HG03432 (cell line): ENCODE measurements around the gene TAF11L5.
"Not testable (repeated sequence)": the region's sequence is repeated elsewhere in the genome, so short reads cannot be mapped to it uniquely, and the experiment has no call there.

ENCODE experiments used
- ATAC-seq: cut with Tn5 transposase; IDR thresholded peaks from one replicate; pipeline ENCODE4 v1.9.1; 2021; ENCODE audit warnings: mild to moderate bottlenecking, moderate library complexity; ENCODE audit not compliant: unreplicated experiment

Gene TAF11L5

GRCh38 chr5:17524935-17525334 lies at the start of gene TAF11L5:
Gene TAF11L5, plus strand, starts transcription at chr5:17525235.
- ATAC-seq: not testable (repeated sequence)

GRCh38 chr5:17477043-17477442 lies 48.0 kb upstream of the TAF11L5 start:
- no peak for ATAC-seq

- ATAC-seq: no peak
Observed at GRCh38 chr5:17477573-17478265, 47.3 kb upstream of the TAF11L5 start.

DNA sequence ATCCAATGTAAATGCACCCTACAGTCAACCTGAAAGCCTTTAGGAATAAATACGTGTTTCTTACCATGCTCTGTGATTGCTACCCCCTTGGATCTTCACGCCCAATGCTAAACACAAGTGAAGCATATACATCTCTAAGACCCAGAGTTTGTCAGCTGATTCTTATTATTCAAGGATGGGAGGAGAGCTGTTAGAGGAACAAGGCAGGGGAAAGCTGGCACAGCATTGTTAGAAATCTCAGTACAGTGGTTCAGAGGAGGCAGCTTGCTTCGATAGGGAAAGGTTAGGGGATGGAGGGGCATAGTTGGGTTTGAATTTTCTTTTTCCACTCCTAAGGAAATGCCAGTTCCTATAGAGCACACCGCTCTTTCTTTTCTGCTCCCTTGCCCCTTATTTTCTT lies 43.7 kb upstream of the TAF11L5 start:
- no peak for ATAC-seq

DNA sequence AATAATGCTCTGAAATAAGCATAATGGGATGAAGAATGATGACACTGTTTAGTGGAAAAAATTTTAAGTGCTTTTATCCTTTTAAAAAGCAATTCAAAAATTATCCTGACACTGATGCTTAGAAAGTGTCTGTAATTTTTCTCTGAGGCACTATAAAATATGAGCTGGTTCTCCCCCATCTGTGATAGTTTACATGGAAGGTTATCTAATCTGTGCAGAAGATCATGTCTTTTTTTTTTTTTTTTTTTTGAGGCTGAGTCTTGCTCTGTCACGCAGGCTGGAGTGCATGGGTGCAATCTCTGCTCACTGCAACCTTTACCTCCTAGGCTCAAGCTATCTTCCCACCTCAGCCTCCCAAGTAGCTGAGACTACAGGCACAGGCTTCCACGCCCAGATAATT lies 42.2 kb upstream of the TAF11L5 start:
- ATAC-seq: no peak

GRCh38 chr5:17486464-17487173 lies 38.4 kb upstream of the TAF11L5 start:
- ATAC-seq: not testable (repeated sequence)

- ATAC-seq: no peak
Observed at GRCh38 chr5:17487174-17487512, 37.9 kb upstream of the TAF11L5 start.

GRCh38 chr5:17491257-17491656 lies 33.8 kb upstream of the TAF11L5 start:
- ATAC-seq: not testable (repeated sequence)

GRCh38 chr5:17492770-17493169 lies 32.3 kb upstream of the TAF11L5 start:
- no peak for ATAC-seq

DNA sequence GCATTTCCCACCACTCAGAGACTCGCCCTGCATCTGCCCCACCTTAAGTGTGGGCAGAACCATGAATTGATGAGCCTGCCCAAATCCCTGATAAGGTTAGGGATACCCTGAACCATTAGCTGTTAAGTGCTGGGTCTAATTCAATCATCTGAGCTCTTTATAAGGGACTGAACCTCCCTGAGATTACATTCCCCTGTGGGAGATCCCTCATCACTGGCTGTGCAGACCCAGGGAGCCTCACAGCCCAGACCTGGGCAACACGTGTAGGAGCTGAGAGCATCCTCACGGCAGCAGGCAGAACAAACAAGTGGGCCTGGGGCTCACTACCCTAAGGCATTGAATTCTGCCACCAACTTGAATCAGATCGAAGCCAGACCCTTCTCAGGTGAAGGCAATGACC lies 27.6 kb upstream of the TAF11L5 start:
- ATAC-seq: no peak

- not testable (repeated sequence) for ATAC-seq
Observed at GRCh38 chr5:17497931-17498330, 27.1 kb upstream of the TAF11L5 start, which contains the start of gene TAF11L2. Gene TAF11L2, plus strand, starts transcription at chr5:17498231.

- no peak for ATAC-seq
Observed at GRCh38 chr5:17511775-17512325, 13.2 kb upstream of the TAF11L5 start.

GRCh38 chr5:17517526-17517925 lies 7.5 kb upstream of the TAF11L5 start:
- ATAC-seq: not testable (repeated sequence)

DNA sequence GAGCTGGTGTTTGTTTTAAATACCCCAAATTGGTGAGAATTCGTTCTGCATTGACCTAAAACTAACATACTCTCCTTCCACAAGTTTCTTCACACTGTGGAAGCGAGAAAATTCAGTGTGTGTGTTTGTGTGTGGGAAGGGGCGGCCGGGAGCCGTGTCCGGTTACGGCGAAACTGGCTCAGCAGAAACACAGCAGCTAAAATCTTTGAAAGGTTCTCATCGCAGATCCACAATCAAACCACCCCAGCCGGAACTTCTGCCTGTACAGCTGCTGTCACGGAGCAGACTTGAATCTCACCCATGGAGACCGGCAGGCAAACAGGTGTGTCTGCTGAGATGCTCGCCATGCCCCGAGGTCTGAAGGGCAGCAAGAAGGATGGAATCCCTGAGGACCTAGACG lies 7.0 kb upstream of the TAF11L5 start, which contains the start of gene TAF11L3:
TSS of gene TAF11L3 (plus strand) at position 301 of the 400 bp plus-strand sequence.
- ATAC-seq: not testable (repeated sequence)

DNA sequence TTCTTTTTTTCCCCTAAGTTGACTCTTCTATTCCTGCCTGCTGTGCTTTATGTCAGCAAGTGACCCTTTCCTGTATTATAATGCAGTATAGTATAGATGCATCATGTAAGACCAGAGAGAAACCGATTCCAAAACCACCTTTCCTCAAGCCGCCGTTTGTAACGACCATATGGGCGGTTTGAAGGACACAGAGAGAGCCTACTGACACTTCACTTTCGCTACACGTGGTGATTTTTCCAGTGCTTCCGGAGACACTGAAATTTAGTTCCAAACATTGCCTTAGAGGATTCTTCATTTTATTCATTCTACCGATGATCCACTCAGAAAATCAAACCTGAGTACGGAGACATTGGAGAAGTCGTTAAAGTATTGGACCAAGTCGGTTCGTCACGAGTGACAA lies 5.5 kb upstream of the TAF11L5 start:
- ATAC-seq: not testable (repeated sequence)

- ATAC-seq: not testable (repeated sequence)
Observed at GRCh38 chr5:17521501-17521900, 3.5 kb upstream of the TAF11L5 start, which contains the start of gene TAF11L4. Gene TAF11L4, plus strand, starts transcription at chr5:17521801.

DNA sequence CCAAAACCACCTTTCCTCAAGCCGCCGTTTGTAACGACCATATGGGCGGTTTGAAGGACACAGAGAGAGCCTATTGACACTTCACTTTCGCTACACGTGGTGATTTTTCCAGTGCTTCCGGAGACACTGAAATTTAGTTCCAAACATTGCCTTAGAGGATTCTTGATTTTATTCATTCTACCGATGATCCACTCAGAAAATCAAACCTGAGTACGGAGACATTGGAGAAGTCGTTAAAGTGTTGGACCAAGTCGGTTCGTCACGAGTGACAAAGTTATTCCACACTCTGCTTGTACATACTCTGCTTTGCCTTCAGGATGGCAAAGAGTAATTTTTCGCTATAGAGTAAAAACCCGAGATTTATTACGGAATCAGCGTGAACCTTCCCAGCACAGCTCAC lies 1.5 kb downstream of the TAF11L5 start:
- ATAC-seq: not testable (repeated sequence)

- ATAC-seq: not testable (repeated sequence)
Observed at GRCh38 chr5:17528369-17528768, 3.3 kb downstream of the TAF11L5 start, which contains the start of gene TAF11L6. Gene TAF11L6, plus strand, starts transcription at chr5:17528669.
